Measurements from ENCODE around the gene IGF2BP2. TPM values are rescaled to one million over a fixed set of nuclear protein-coding genes. Genes with fewer than 3 reads are reported as not detected.

Gene IGF2BP2
- total RNA-seq, 2 experiments from 2014 or later, result 0.43 to 0.44 TPM

DNA sequence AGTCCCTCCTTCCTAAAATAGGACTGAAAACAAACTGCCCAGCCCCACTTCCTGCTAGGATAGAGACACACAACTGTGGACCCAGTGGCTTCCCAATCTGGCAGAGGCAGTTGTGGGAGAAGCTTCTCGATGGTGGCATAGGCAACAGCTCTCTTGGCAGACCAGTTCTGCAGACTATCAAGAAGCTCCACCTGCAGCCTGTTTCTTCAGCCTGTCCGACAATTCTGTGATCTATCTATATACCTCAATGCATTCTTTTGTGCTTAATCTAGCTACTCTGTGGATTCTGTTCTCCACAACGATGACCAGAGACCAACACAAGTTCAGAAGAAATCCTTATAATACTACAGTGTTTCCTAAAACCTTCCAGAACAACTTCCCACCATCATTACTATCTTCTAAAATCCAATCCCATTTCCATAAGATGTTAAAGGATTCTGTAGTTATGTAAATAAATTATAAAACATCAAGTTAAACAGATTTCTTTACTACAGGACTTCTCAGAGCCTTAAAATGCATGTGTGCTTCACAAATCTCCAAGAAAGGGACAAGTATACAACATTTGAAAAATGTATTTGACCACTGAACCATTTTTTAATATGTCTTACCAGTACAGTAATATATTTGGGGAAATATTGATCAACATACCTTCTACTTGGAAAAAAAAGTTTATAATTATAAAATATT lies 57.7 kb downstream of the IGF2BP2 start:
- Mint-ChIP-seq H3K4me3 (no peak overlapping the region), H3K4me1 (ENCODE audit: low read depth) (peaks cover 2% of the 10 kb centered on the region), H3K27ac (no peak overlapping the region), H3K36me3 (ENCODE audit: low read depth) (no peaks in the 10 kb centered on the region), H3K9me3 (no peaks in the 10 kb centered on the region), H3K27me3 (ENCODE audit: low read depth) (peaks cover 18% of the 10 kb centered on the region)
- intact Hi-C loops (cut with micrococcal nuclease), result no loop called here
- CTCF ChIA-PET, result interaction anchor here (0.5 to 7.4 kb wide), 5 partner anchors 32 to 107 kb away, joined by 3 to 91 read pairs (median 3); no protein-coding TSS in a partner anchor
- no peak for DNase-seq

GRCh38 chr3:185766329-185767001 lies 58.4 kb downstream of the IGF2BP2 start:
- CTCF ChIA-PET, result interaction anchor here (0.5 to 7.4 kb wide), 7 partner anchors 9 to 106 kb away, joined by 3 to 91 read pairs (median 3); no protein-coding TSS in a partner anchor
- peaks cover 23% of the 10 kb centered on the region for H3K27me3 Mint-ChIP-seq (ENCODE audit: low read depth)
- peaks cover 2% of the 10 kb centered on the region for H3K4me1 Mint-ChIP-seq (ENCODE audit: low read depth)
- no peaks in the 10 kb centered on the region for H3K9me3 Mint-ChIP-seq
- no peak overlapping the region for H3K27ac Mint-ChIP-seq
- no peaks in the 10 kb centered on the region for H3K36me3 Mint-ChIP-seq (ENCODE audit: low read depth)
- intact Hi-C loops (cut with micrococcal nuclease), result no loop called here
- DNase-seq, result no peak
- no peak overlapping the region for H3K4me3 Mint-ChIP-seq

DNA sequence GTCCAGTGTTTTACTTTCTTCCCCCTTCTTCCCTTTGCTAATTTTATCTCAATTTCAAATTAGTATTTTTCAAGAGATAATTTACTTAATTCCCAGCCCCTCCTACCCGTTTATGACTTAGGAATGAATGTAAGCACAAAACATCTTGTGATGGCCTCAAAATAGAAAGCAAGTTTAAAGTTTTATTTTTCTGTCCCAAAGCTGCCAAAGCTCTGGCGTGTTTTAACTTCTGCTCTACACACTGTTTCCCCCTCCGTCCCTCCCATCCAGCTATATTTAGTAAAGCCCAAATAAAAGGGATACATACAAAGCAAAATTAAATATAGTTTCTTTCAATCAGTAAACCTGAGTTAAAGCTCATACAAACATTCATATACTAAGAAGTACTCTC lies 59.9 kb downstream of the IGF2BP2 start:
- H3K9me3 Mint-ChIP-seq, result no peaks in the 10 kb centered on the region
- CTCF ChIA-PET, result interaction anchor here (1.1 to 7.4 kb wide), 2 partner anchors 31 to 104 kb away, joined by 3 to 91 read pairs; no protein-coding TSS in a partner anchor
- no peaks in the 10 kb centered on the region for H3K36me3 Mint-ChIP-seq (ENCODE audit: low read depth)
- intact Hi-C loops (cut with micrococcal nuclease), result no loop called here
- peaks cover 33% of the 10 kb centered on the region for H3K27me3 Mint-ChIP-seq (ENCODE audit: low read depth)
- DNase-seq, result no peak
- H3K4me1 Mint-ChIP-seq (ENCODE audit: low read depth), result peaks cover 2% of the 10 kb centered on the region
- no peak overlapping the region for H3K4me3 Mint-ChIP-seq
- H3K27ac Mint-ChIP-seq, result no peak overlapping the region

GRCh38 chr3:185764163-185764979 lies 60.5 kb downstream of the IGF2BP2 start:
- peaks cover 2% of the 10 kb centered on the region for H3K4me1 Mint-ChIP-seq (ENCODE audit: low read depth)
- peaks cover 34% of the 10 kb centered on the region for H3K27me3 Mint-ChIP-seq (ENCODE audit: low read depth)
- no peaks in the 10 kb centered on the region for H3K9me3 Mint-ChIP-seq
- CTCF ChIA-PET, result interaction anchor here (0.6 to 7.4 kb wide), 3 partner anchors 30 to 348 kb away, joined by 3 to 91 read pairs (median 3); no protein-coding TSS in a partner anchor
- no peak overlapping the region for H3K4me3 Mint-ChIP-seq
- no peak overlapping the region for H3K27ac Mint-ChIP-seq
- DNase-seq, result no peak
- intact Hi-C loops (cut with micrococcal nuclease), result no loop called here
- no peaks in the 10 kb centered on the region for H3K36me3 Mint-ChIP-seq (ENCODE audit: low read depth)

DNA sequence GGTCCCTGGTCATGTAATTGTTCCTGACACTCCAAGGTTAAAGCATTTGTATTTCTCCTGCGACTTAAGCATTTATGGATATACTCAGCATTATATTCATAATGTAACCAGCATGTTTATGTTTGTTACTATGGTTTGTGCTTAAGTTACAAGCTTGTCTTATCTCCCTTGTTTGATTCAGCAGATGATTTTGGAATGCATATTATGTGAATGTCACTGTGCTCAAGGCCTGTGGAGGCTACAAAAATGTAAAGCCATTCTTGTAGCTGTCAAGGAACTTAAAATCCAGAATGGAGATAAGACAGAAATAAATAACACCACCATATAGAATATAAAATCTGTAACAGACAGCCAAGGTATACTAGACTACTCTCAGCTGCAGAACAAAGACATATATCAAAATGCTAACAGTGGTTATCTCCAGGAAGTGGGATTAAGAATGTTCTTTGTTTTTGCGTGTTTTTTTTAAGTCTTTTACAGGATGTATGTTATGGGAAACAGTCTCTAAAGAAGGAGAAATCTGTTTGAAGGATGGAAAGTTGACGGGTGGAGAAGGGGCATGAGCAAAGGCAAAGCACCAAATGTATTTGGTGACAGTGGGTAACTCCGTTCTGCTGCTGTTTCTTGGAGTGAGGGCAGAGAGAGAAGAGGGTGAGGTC lies 61.4 kb downstream of the IGF2BP2 start:
- H3K27me3 Mint-ChIP-seq (ENCODE audit: low read depth), result peaks cover 34% of the 10 kb centered on the region
- no peak overlapping the region for H3K4me3 Mint-ChIP-seq
- intact Hi-C loops (cut with micrococcal nuclease), result no loop called here
- H3K4me1 Mint-ChIP-seq (ENCODE audit: low read depth), result peaks cover 2% of the 10 kb centered on the region
- H3K9me3 Mint-ChIP-seq, result no peaks in the 10 kb centered on the region
- CTCF ChIA-PET, result interaction anchor here (0.6 to 7.4 kb wide), 3 partner anchors 33 to 103 kb away, joined by 3 to 91 read pairs (median 4); no protein-coding TSS in a partner anchor
- no peak for DNase-seq
- H3K36me3 Mint-ChIP-seq (ENCODE audit: low read depth), result no peaks in the 10 kb centered on the region
- H3K27ac Mint-ChIP-seq, result no peak overlapping the region

- no peak overlapping the region for H3K27ac Mint-ChIP-seq
- CTCF ChIA-PET, result interaction anchor here (1.7 kb wide), 1 partner anchor 100 kb away, joined by 9 read pairs; no protein-coding TSS in a partner anchor
- H3K9me3 Mint-ChIP-seq, result no peaks in the 10 kb centered on the region
- H3K36me3 Mint-ChIP-seq (ENCODE audit: low read depth), result no peaks in the 10 kb centered on the region
- H3K4me3 Mint-ChIP-seq, result no peak overlapping the region
- H3K27me3 Mint-ChIP-seq (ENCODE audit: low read depth), result peaks cover 40% of the 10 kb centered on the region
- intact Hi-C loops (cut with micrococcal nuclease), result no loop called here
- DNase-seq, result no peak
- H3K4me1 Mint-ChIP-seq (ENCODE audit: low read depth), result peaks cover 2% of the 10 kb centered on the region
Measured at GRCh38 chr3:185760550-185760949, 64.3 kb downstream of the IGF2BP2 start.

- Mint-ChIP-seq H3K4me3 (no peak overlapping the region), H3K9me3 (no peaks in the 10 kb centered on the region), H3K36me3 (ENCODE audit: low read depth) (no peaks in the 10 kb centered on the region), H3K27ac (no peak overlapping the region), H3K27me3 (ENCODE audit: low read depth) (peaks cover 35% of the 10 kb centered on the region), H3K4me1 (ENCODE audit: low read depth) (peaks cover 2% of the 10 kb centered on the region)
- CTCF ChIA-PET, result interaction anchor here (1.7 kb wide), 1 partner anchor 100 kb away, joined by 9 read pairs; no protein-coding TSS in a partner anchor
- no peak for DNase-seq
- intact Hi-C loops (cut with micrococcal nuclease), result no loop called here
Measured at GRCh38 chr3:185760088-185760487, 64.8 kb downstream of the IGF2BP2 start.

DNA sequence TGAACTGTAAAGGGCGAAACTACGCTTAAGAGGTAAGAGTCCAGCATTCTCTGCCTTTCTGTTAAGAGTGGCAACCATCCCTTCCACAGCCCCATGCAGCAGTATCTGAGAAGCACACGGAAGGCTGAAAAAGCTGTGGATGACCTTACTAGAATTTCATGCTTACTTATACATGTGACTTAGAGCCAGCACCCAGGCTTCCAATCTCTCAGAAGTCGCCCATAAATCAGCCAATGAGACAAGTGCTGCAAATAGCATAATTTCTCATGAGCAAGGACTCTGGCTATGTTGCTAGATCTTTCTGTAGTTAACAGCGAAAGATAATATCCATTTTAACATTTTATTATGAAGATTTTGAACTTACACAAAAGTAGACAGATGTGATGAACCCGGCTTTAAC lies 65.3 kb downstream of the IGF2BP2 start:
- Mint-ChIP-seq H3K4me3 (no peak overlapping the region), H3K27me3 (ENCODE audit: low read depth) (peaks cover 33% of the 10 kb centered on the region), H3K36me3 (ENCODE audit: low read depth) (no peaks in the 10 kb centered on the region), H3K27ac (no peak overlapping the region), H3K4me1 (ENCODE audit: low read depth) (peaks cover 2% of the 10 kb centered on the region), H3K9me3 (peaks cover 2% of the 10 kb centered on the region)
- CTCF ChIA-PET, result interaction anchor here (2.1 kb wide), 1 partner anchor 9 kb away, joined by 6 read pairs; no protein-coding TSS in a partner anchor
- intact Hi-C loops (cut with micrococcal nuclease), result no loop called here
- no peak for DNase-seq

DNA sequence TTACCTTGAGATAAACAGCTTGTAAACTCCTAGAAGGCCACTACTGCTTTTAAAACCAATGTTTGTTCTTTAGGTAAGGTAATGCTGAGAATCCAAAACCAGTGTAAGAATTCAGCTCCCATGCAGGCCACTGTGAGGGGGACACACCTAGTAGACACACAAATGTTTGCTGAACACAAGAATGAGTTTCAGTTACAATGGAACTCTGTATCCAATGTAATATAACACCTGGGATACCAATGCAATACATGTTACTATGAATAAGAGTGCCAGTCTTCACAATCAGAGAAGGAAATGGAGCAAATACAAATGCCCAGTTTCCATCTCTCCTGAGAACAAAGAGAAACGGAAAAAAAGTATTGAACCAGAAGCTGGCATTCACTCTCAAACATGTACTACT lies 65.9 kb downstream of the IGF2BP2 start:
- H3K4me3 Mint-ChIP-seq, result no peak overlapping the region
- CTCF ChIA-PET, result interaction anchor here (0.7 to 2.1 kb wide), 2 partner anchors 10 to 99 kb away, joined by 3 to 6 read pairs; no protein-coding TSS in a partner anchor
- H3K9me3 Mint-ChIP-seq, result peaks cover 4% of the 10 kb centered on the region
- intact Hi-C loops (cut with micrococcal nuclease), result no loop called here
- no peak for DNase-seq
- no peaks in the 10 kb centered on the region for H3K36me3 Mint-ChIP-seq (ENCODE audit: low read depth)
- H3K27me3 Mint-ChIP-seq (ENCODE audit: low read depth), result peaks cover 30% of the 10 kb centered on the region
- peaks cover 2% of the 10 kb centered on the region for H3K4me1 Mint-ChIP-seq (ENCODE audit: low read depth)
- H3K27ac Mint-ChIP-seq, result no peak overlapping the region

- intact Hi-C loops (cut with micrococcal nuclease), result no loop called here
- Mint-ChIP-seq H3K4me1 (ENCODE audit: low read depth) (no peaks in the 10 kb centered on the region), H3K9me3 (peaks cover 4% of the 10 kb centered on the region), H3K27ac (no peak overlapping the region), H3K4me3 (no peak overlapping the region), H3K36me3 (ENCODE audit: low read depth) (no peaks in the 10 kb centered on the region), H3K27me3 (ENCODE audit: low read depth) (peaks cover 26% of the 10 kb centered on the region)
- DNase-seq, result no peak
- CTCF ChIA-PET, result interaction anchor here (1.1 to 2.1 kb wide), 3 partner anchors 10 to 97 kb away, joined by 3 to 6 read pairs (median 4); no protein-coding TSS in a partner anchor
Measured at GRCh38 chr3:185757176-185757575, 67.7 kb downstream of the IGF2BP2 start.

DNA sequence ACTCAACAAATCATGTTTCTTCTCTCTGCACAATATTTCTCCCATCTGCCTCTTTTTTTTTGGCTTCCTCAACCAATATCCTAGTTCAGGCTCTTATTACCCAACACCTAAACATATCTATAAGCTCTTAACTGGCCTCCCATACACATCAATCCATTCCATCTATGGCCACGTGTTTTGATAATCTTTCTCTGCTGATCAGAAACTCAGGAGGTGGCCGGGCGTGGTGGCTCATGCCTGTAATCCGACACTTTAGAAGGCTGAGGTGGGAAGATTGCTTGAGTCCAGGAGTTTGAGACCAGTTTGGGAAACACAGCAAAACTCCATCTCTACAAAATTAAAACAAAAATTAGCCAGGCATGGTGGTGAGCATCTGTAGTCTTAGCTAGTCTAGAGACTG lies 68.4 kb downstream of the IGF2BP2 start:
- H3K36me3 Mint-ChIP-seq (ENCODE audit: low read depth), result no peaks in the 10 kb centered on the region
- CTCF ChIA-PET, result interaction anchor here (1.1 kb wide), 1 partner anchor 96 kb away, joined by 3 read pairs; no protein-coding TSS in a partner anchor
- H3K4me1 Mint-ChIP-seq (ENCODE audit: low read depth), result no peaks in the 10 kb centered on the region
- H3K27ac Mint-ChIP-seq, result no peak overlapping the region
- intact Hi-C loops (cut with micrococcal nuclease), result no loop called here
- no peak overlapping the region for H3K4me3 Mint-ChIP-seq
- peaks cover 22% of the 10 kb centered on the region for H3K27me3 Mint-ChIP-seq (ENCODE audit: low read depth)
- no peak for DNase-seq
- H3K9me3 Mint-ChIP-seq, result peaks cover 4% of the 10 kb centered on the region
